Spleen (tissue), 11 donors: ENCODE results near the gene PAK4. TPM values are rescaled to one million over a fixed set of nuclear protein-coding genes. Genes with fewer than 3 reads are reported as not detected.

Source experiments
- DNase-seq: peaks from one replicate; pipeline ENCODE4 v3.0.0-alpha.2; 2020
- H3K27ac ChIP-seq, 8 donors: fragments of 200-600 bp; sonication (generic) in 7 of 8; 1 replicate in 4 of 8; 2 replicates in 4 of 8; pipeline versions ENCODE4 v1.5.0 to v1.8.0; 2016 to 2021; ENCODE audit warnings: inconsistent platforms in 4 of 8, mild to moderate bottlenecking in 4 of 8, moderate library complexity in 1 of 8
- H3K27me3 ChIP-seq, 7 donors: fragments of 200-600 bp; sonication (generic) in 6 of 7; replicated peaks in 1 of 7; 1 replicate in 4 of 7; 2 replicates in 3 of 7; pipeline versions ENCODE4 v1.5.0 to v1.8.0; 2016 to 2021; ENCODE audit warnings: inconsistent platforms in 3 of 7, mild to moderate bottlenecking in 1 of 7
- H3K36me3 ChIP-seq, 6 donors: fragments of 200-600 bp; sonication (generic) in 5 of 6; 1 replicate in 4 of 6; 2 replicates in 2 of 6; pipeline versions ENCODE4 v1.5.0 to v1.8.0; 2016 to 2021; ENCODE audit warnings: inconsistent platforms in 2 of 6
- H3K4me1 ChIP-seq, 6 donors: fragments of 200-600 bp; sonication (generic) in 5 of 6; 1 replicate in 3 of 6; 2 replicates in 3 of 6; pipeline versions ENCODE4 v1.5.0 to v1.8.0; 2016 to 2021; ENCODE audit warnings: inconsistent platforms in 3 of 6
- H3K4me3 ChIP-seq, 8 donors: fragments of 200-600 bp; sonication (generic) in 7 of 8; 1 replicate in 4 of 8; 2 replicates in 4 of 8; pipeline versions ENCODE4 v1.5.0 to v1.8.0; 2016 to 2021; ENCODE audit warnings: inconsistent platforms in 4 of 8, mild to moderate bottlenecking in 4 of 8, moderate library complexity in 2 of 8
- H3K9me3 ChIP-seq, 8 donors: fragments of 200-600 bp; sonication (generic) in 7 of 8; 1 replicate in 4 of 8; 2 replicates in 4 of 8; pipeline versions ENCODE4 v1.5.0 to v1.8.0; 2016 to 2021; ENCODE audit warnings: inconsistent platforms in 4 of 8
- CTCF ChIP-seq, 11 experiments: fragments of 200-600 bp in 7 of 11; fragments of 450-650 bp in 4 of 11; sonication (generic) in 4 of 11; IDR thresholded peaks in 8 of 11; conservative IDR thresholded peaks in 3 of 11; 1 replicate in 7 of 11; 2 replicates in 4 of 11; pipeline versions ENCODE4 v1.4.0 to v1.8.0; 2016 to 2021; ENCODE audit warnings: antibody characterized with exemption in 11 of 11, inconsistent platforms in 4 of 11, mild to moderate bottlenecking in 1 of 11
- POLR2A ChIP-seq, 3 donors: fragments of 450-650 bp; IDR thresholded peaks; one replicate each; pipeline ENCODE4 v1.5.1; 2017; ENCODE audit warnings: antibody characterized with exemption in 3 of 3, mild to moderate bottlenecking in 1 of 3
- POLR2AphosphoS5 ChIP-seq, 3 donors: sonication (generic); formaldehyde crosslinking; IDR thresholded peaks; one replicate each; pipeline ENCODE4 v1.5.1; 2017; ENCODE audit warnings: antibody characterized with exemption in 3 of 3
- WGBS, 5 donors: extraction: QIAGEN DNeasy Blood & Tissue Kit in 3 of 5; methylation state at CpG; one replicate each; pipeline versions ENCODE4 v1.1.5 to v1.1.7; 2013 to 2018; 5-methylcytosine and 5-hydroxymethylcytosine counted together
- intact Hi-C: fragments of 100-400 bp; cut with DNase I; formaldehyde crosslinking; loops from one replicate; pipeline ENCODE4 v1.15.0; 2023; ENCODE audit warnings: low total_unique reads
- polyA plus RNA-seq, 3 donors: library from polyadenylated mRNA; stranded (reverse); fragments of 200-250 nt; gene quantifications; one replicate each; pipeline ENCODE4 v1.2.1, GENCODE V29; 2013
- total RNA-seq, 7 donors: library from RNA; depleted of rRNA in 3 of 7; stranded (reverse); fragments of >200 nt in 3 of 7; fragmentation: NEBNext Ultra II Directional in 4 of 7; extraction: Animal tissue kit (Norgen Biotek cat#: 25700) in 4 of 7; gene quantifications; one replicate each; pipeline versions ENCODE4 v1.1.0 to v1.2.1, GENCODE V29; 2016 to 2021
- donor health status: healthy with polysubstance abuse.
- donor health status: DM: no; HTN: no; CAD: no; lungs with moderate emphysema.
- donor health status: DM: no; HTN: no; CAD: no.
- donor health status: Bipolar disorder and iron deficiency.
- donor health status: healthy.
- donor health status: DM: no; HTN: no; CAD: no.
- donor health status: DM: yes; HTN: yes; CAD: no.

The PAK4 gene
- total and polyA plus RNA-seq, 10 donors, result 5.2 to 27.8 (median 14.7) TPM

- H3K27me3 ChIP-seq, result no peaks in the 10 kb centered on the region
Observed at GRCh38 chr19:39158646-39159260, 33.2 kb downstream of the PAK4 start.

GRCh38 chr19:39160523-39160861 is 34.9 kb downstream of the PAK4 start:
- intact Hi-C loops, result no loop called here
- 55 to 60% (median 57%) methylated on average over 8 of the region's 8 CpGs for WGBS, 5 donors
- H3K27ac ChIP-seq, result peak overlapping the region in 7 of 8 donors; percentile 12 to 84 (median 71)
- peaks cover 5 to 78% (median 41%) of the 10 kb centered on the region in 6 donors for H3K4me1 ChIP-seq
- no peak for DNase-seq
- H3K9me3 ChIP-seq, result no peaks in the 10 kb centered on the region
- no peak overlapping the region for H3K4me3 ChIP-seq
- H3K27me3 ChIP-seq, result no peaks in the 10 kb centered on the region
- TF ChIP-seq POLR2A (IDR thresholded peaks at IDR 0.05), result no peak
- no peak for TF ChIP-seq POLR2AphosphoS5 (IDR thresholded peaks at IDR 0.05)
- TF ChIP-seq CTCF (IDR thresholded peaks at IDR 0.05 in 8 of 11, conservative IDR thresholded peaks at IDR 0.05 in 3 of 11), result no peak
- peaks cover 0 to 21% (median 0%) of the 10 kb centered on the region in 6 donors for H3K36me3 ChIP-seq

More at GRCh38 chr19:39158646-39159260, 33.2 kb downstream of the PAK4 start:
- Histone ChIP-seq H3K27ac (peak overlapping the region in 3 of 8 donors; percentile 71 to 84 (median 78)), H3K9me3 (no peaks in the 10 kb centered on the region), H3K4me1 (peaks cover 5 to 93% (median 41%) of the 10 kb centered on the region in 6 donors), H3K36me3 (peaks cover 0 to 21% (median 0%) of the 10 kb centered on the region in 6 donors), H3K4me3 (no peak overlapping the region)
- 91 to 95% (median 94%) methylated on average over 11 to 12 of the region's 12 CpGs for WGBS, 5 donors
- intact Hi-C loops, result no loop called here
- TF ChIP-seq POLR2AphosphoS5 (IDR thresholded peaks at IDR 0.05) (no peak), POLR2A (IDR thresholded peaks at IDR 0.05) (no peak), CTCF (IDR thresholded peaks at IDR 0.05 in 8 of 11, conservative IDR thresholded peaks at IDR 0.05 in 3 of 11) (no peak)
- DNase-seq, result no peak

- peak overlapping the region in 7 of 8 donors; percentile 12 to 84 (median 71) for H3K27ac ChIP-seq
- H3K4me1 ChIP-seq, result peaks cover 5 to 78% (median 45%) of the 10 kb centered on the region in 6 donors
Observed at GRCh38 chr19:39160889-39161672, 35.5 kb downstream of the PAK4 start.

GRCh38 chr19:39162441-39163043 is 37.0 kb downstream of the PAK4 start:
- intact Hi-C loops, result no loop called here
- no peaks in the 10 kb centered on the region for H3K27me3 ChIP-seq
- H3K9me3 ChIP-seq, result no peaks in the 10 kb centered on the region
- DNase-seq, result no peak
- 81 to 88% (median 83%) methylated on average over 15 of the region's 15 CpGs for WGBS, 5 donors
- H3K27ac ChIP-seq, result peak overlapping the region in 1 of 8 donors; percentile 71
- no peak overlapping the region for H3K4me3 ChIP-seq
- peaks cover 0 to 17% (median 0%) of the 10 kb centered on the region in 6 donors for H3K36me3 ChIP-seq
- TF ChIP-seq POLR2AphosphoS5 (IDR thresholded peaks at IDR 0.05) (no peak), POLR2A (IDR thresholded peaks at IDR 0.05) (no peak), CTCF (IDR thresholded peaks at IDR 0.05 in 8 of 11, conservative IDR thresholded peaks at IDR 0.05 in 3 of 11) (no peak)
- peaks cover 6 to 78% (median 43%) of the 10 kb centered on the region in 6 donors for H3K4me1 ChIP-seq

More at GRCh38 chr19:39160889-39161672, 35.5 kb downstream of the PAK4 start:
- WGBS, 5 donors, result 66 to 80% (median 76%) methylated on average over 15 to 21 of the region's 21 CpGs
- DNase-seq, result peak; percentile 63
- Histone ChIP-seq H3K9me3 (no peaks in the 10 kb centered on the region), H3K27me3 (no peaks in the 10 kb centered on the region), H3K4me3 (no peak overlapping the region), H3K36me3 (peaks cover 0 to 17% (median 0%) of the 10 kb centered on the region in 6 donors)
- intact Hi-C loops, result no loop called here
- TF ChIP-seq POLR2AphosphoS5 (IDR thresholded peaks at IDR 0.05) (peak; percentile 41 to 70 (median 44)), POLR2A (IDR thresholded peaks at IDR 0.05) (no peak)
